Astrocyte of the spinal cord (primary cell): ENCODE results near the gene MDH2.
"Not testable (repeated sequence)": the region's sequence is repeated elsewhere in the genome, so short reads cannot be mapped to it uniquely, and the experiment has no call there.

Experiments
- DNase-seq: peaks from one replicate; pipeline ENCODE4 v3.0.0; 2011; ENCODE audit warnings: low read depth, low spot score
- H3K4me3 ChIP-seq: 2 replicates; pipeline ENCODE4 v1.5.1; 2011; ENCODE audit warnings: low read depth, mild to moderate bottlenecking, low read length, moderate library complexity
- CTCF ChIP-seq: IDR thresholded peaks from 2 replicates; pipeline ENCODE4 v1.5.1; 2012; ENCODE audit warnings: low read depth, mild to moderate bottlenecking, low read length, inconsistent platforms
- in situ Hi-C: cut with HindIII; loops from 2 replicates; pipeline ENCODE4 v1.10.0; 2017; ENCODE audit warnings: low sequenced_read_pairs

MDH2 gene

GRCh38 chr7:76080204-76080603, 32.3 kb downstream of the MDH2 start:
- in situ Hi-C loops, result no loop called here
- TF ChIP-seq CTCF, result no peak

GRCh38 chr7:76084115-76084514, 36.2 kb downstream of the MDH2 start:
- DNase-seq, H3K4me3 ChIP-seq, in situ Hi-C loops: not testable (repeated sequence)

More at GRCh38 chr7:76080204-76080603, 32.3 kb downstream of the MDH2 start:
- no peak for DNase-seq
- no peak overlapping the region for H3K4me3 ChIP-seq

- H3K4me3 ChIP-seq, result no peak overlapping the region
- DNase-seq, result no peak
- TF ChIP-seq CTCF, result no peak
- in situ Hi-C loops, result no loop called here
Observed at GRCh38 chr7:76086070-76086469, 38.2 kb downstream of the MDH2 start.

GRCh38 chr7:76087362-76087791, 39.5 kb downstream of the MDH2 start:
- in situ Hi-C loops, H3K4me3 ChIP-seq: not testable (repeated sequence)
- peak; percentile 89 for DNase-seq

GRCh38 chr7:76089865-76090475, 42.1 kb downstream of the MDH2 start:
- H3K4me3 ChIP-seq, result no peak overlapping the region
- in situ Hi-C loops, result no loop called here
- TF ChIP-seq CTCF, result no peak
- peak; percentile 58 for DNase-seq

GRCh38 chr7:76091506-76091905, 43.6 kb downstream of the MDH2 start:
- H3K4me3 ChIP-seq, result no peak overlapping the region
- in situ Hi-C loops, result no loop called here
- no peak for DNase-seq
- TF ChIP-seq CTCF, result no peak

GRCh38 chr7:76093531-76093930, 45.6 kb downstream of the MDH2 start:
- in situ Hi-C loops, DNase-seq, H3K4me3 ChIP-seq: not testable (repeated sequence)

- DNase-seq, H3K4me3 ChIP-seq, in situ Hi-C loops: not testable (repeated sequence)
Observed at GRCh38 chr7:76094326-76094725, 46.4 kb downstream of the MDH2 start.

GRCh38 chr7:76095908-76096307, 48.0 kb downstream of the MDH2 start:
- H3K4me3 ChIP-seq, result no peak overlapping the region
- in situ Hi-C loops, result no loop called here
- DNase-seq, result no peak
- no peak for TF ChIP-seq CTCF

- H3K4me3 ChIP-seq, in situ Hi-C loops: not testable (repeated sequence)
- DNase-seq, result peak; percentile 36
Observed at GRCh38 chr7:76101693-76102437, 54.0 kb downstream of the MDH2 start.

GRCh38 chr7:76103788-76104187, 55.9 kb downstream of the MDH2 start:
- DNase-seq, H3K4me3 ChIP-seq, in situ Hi-C loops: not testable (repeated sequence)

- DNase-seq, in situ Hi-C loops, H3K4me3 ChIP-seq: not testable (repeated sequence)
Observed at GRCh38 chr7:76106130-76106529, 58.2 kb downstream of the MDH2 start.
